Measurements from ENCODE around the gene MARCO.
"Not testable (repeated sequence)": the region's sequence is repeated elsewhere in the genome, so short reads cannot be mapped to it uniquely, and the experiment has no call there.

Gene MARCO

GRCh38 chr2:119006441-119006840, 64.4 kb downstream of the MARCO start:
- no peak for DNase-seq (ENCODE audit: low spot score)

- DNase-seq (ENCODE audit: low spot score): no peak
These were observed 66.1 kb downstream of the MARCO start for GRCh38 chr2:119008108-119008507.

GRCh38 chr2:119009110-119009509, 67.1 kb downstream of the MARCO start:
- DNase-seq (ENCODE audit: low spot score): no peak

GRCh38 chr2:119010336-119010735, 68.3 kb downstream of the MARCO start:
- DNase-seq (ENCODE audit: low spot score): no peak

- no peak for DNase-seq (ENCODE audit: low spot score)
These were observed 69.3 kb downstream of the MARCO start for GRCh38 chr2:119011162-119011909.

GRCh38 chr2:119011910-119012209, 69.9 kb downstream of the MARCO start:
- no peak for DNase-seq (ENCODE audit: low spot score)

GRCh38 chr2:119012345-119013301, 70.6 kb downstream of the MARCO start:
- DNase-seq (ENCODE audit: low spot score): no peak

- no peak for DNase-seq (ENCODE audit: low spot score)
These were observed 71.7 kb downstream of the MARCO start for GRCh38 chr2:119013671-119014070.

- no peak for DNase-seq (ENCODE audit: low spot score)
These were observed 73.9 kb downstream of the MARCO start for GRCh38 chr2:119015845-119016244.

GRCh38 chr2:119019521-119019920, 77.5 kb downstream of the MARCO start:
- no peak for DNase-seq (ENCODE audit: low spot score)

- no peak for DNase-seq (ENCODE audit: low spot score)
These were observed 80.7 kb downstream of the MARCO start for GRCh38 chr2:119022678-119023077.

GRCh38 chr2:119023534-119023933, 81.5 kb downstream of the MARCO start:
- DNase-seq (ENCODE audit: low spot score): no peak

GRCh38 chr2:119024152-119024551, 82.2 kb downstream of the MARCO start:
- no peak for DNase-seq (ENCODE audit: low spot score)

GRCh38 chr2:119024568-119024967, 82.6 kb downstream of the MARCO start:
- DNase-seq (ENCODE audit: low spot score): no peak

GRCh38 chr2:119025013-119025412, 83.0 kb downstream of the MARCO start:
- no peak for DNase-seq (ENCODE audit: low spot score)

- no peak for DNase-seq (ENCODE audit: low spot score)
These were observed 83.9 kb downstream of the MARCO start for GRCh38 chr2:119025762-119026351.

- no peak for DNase-seq (ENCODE audit: low spot score)
These were observed 84.9 kb downstream of the MARCO start for GRCh38 chr2:119026890-119027289.

GRCh38 chr2:119028327-119029174, 86.6 kb downstream of the MARCO start:
- no peak for DNase-seq (ENCODE audit: low spot score)

- DNase-seq (ENCODE audit: low spot score): no peak
These were observed 87.3 kb downstream of the MARCO start for GRCh38 chr2:119029297-119029696.

- not testable (repeated sequence) for DNase-seq (ENCODE audit: low spot score)
These were observed 95.9 kb downstream of the MARCO start for GRCh38 chr2:119037922-119038321.

GRCh38 chr2:119040730-119041129, 98.7 kb downstream of the MARCO start:
- DNase-seq (ENCODE audit: low spot score): no peak

All from CD4-positive, alpha-beta T cell treated with Interleukin-6 at 100 ng/mL for 8 hours (primary cell).